ENCODE data around the gene CARMIL1. TPM values are rescaled to one million over a fixed set of nuclear protein-coding genes. Genes with fewer than 3 reads are reported as not detected.

Gene CARMIL1
- polyA plus RNA-seq, 2 donors, result 6.9 to 9.5 TPM

DNA sequence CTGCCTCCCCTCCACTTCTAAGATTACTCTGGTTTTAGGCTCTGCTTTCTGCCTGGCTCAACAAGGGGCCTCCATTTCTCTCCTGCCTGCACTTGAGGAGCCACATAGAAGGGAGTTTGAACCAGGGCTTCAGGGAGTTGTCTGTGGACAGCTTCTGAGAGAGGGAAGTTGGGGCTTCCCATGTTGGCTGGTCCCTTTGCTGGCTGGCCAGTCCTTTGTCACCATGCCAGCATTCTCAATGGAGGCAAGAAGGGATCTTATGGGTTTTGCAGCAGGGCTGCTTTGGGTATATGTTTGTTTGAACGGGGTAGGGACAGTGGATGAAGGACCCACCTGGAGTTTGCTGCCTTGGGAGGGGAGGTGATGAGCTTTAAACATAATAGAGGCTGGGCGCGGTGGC, 124.9 kb downstream of the CARMIL1 start:
- Histone ChIP-seq H3K4me1 (ENCODE audit: control insufficient read depth in 2 of 2, insufficient read depth in 2 of 2, low read length in 1 of 2) (no peaks in the 10 kb centered on the region), H3K9me3 (ENCODE audit: control insufficient read depth in 2 of 2, insufficient read depth in 1 of 2, low read depth in 1 of 2, low read length in 1 of 2) (no peaks in the 10 kb centered on the region), H3K36me3 (ENCODE audit: control insufficient read depth in 2 of 2, insufficient read depth in 2 of 2, low read length in 1 of 2) (no peaks in the 10 kb centered on the region), H3K27ac (ENCODE audit: low read depth in 2 of 2, low read length in 1 of 2) (no peak overlapping the region), H3K4me3 (ENCODE audit: low read depth in 1 of 2, low read length in 2 of 2) (no peak overlapping the region), H3K27me3 (ENCODE audit: control insufficient read depth in 1 of 2, insufficient read depth in 2 of 2, low read length in 2 of 2) (no peaks in the 10 kb centered on the region)
- 97 to 98% methylated on average over 3 of the region's 3 CpGs for WGBS, 2 donors

- H3K4me1 ChIP-seq (ENCODE audit: control insufficient read depth in 2 of 2, insufficient read depth in 2 of 2, low read length in 1 of 2), result no peaks in the 10 kb centered on the region
- no peaks in the 10 kb centered on the region for H3K27me3 ChIP-seq (ENCODE audit: control insufficient read depth in 1 of 2, insufficient read depth in 2 of 2, low read length in 2 of 2)
- H3K9me3 ChIP-seq (ENCODE audit: control insufficient read depth in 2 of 2, insufficient read depth in 1 of 2, low read depth in 1 of 2, low read length in 1 of 2), result no peaks in the 10 kb centered on the region
- H3K36me3 ChIP-seq (ENCODE audit: control insufficient read depth in 2 of 2, insufficient read depth in 2 of 2, low read length in 1 of 2), result no peaks in the 10 kb centered on the region
- H3K4me3 ChIP-seq (ENCODE audit: low read depth in 1 of 2, low read length in 2 of 2), result no peak overlapping the region
- H3K27ac ChIP-seq (ENCODE audit: low read depth in 2 of 2, low read length in 1 of 2), result peak overlapping the region in 1 of 2 donors; percentile 15
- 33 to 52% methylated on average over 8 of the region's 8 CpGs for WGBS, 2 donors
Observed at GRCh38 chr6:25404693-25405169, 125.6 kb downstream of the CARMIL1 start.

DNA sequence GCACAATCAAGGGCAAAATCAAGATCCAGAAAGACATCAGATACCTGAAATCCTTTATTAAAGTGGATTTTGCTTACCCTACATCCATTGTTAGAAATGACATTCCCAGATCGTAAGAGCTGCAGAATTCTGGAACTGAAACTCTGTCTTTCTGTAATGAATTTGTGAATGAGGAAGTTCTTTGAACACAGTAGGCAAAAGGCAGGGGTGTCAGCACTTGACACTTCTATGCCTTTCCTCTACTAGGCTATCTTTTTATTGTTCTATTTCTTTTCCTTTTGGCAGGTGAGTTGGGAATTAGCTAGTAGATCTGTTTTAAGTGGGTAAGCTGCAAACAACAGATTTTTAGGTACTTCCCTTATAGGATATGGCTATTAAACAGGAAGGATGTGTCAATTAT, 126.3 kb downstream of the CARMIL1 start:
- Histone ChIP-seq H3K27ac (ENCODE audit: low read depth in 2 of 2, low read length in 1 of 2) (no peak overlapping the region), H3K27me3 (ENCODE audit: control insufficient read depth in 1 of 2, insufficient read depth in 2 of 2, low read length in 2 of 2) (no peaks in the 10 kb centered on the region), H3K4me1 (ENCODE audit: control insufficient read depth in 2 of 2, insufficient read depth in 2 of 2, low read length in 1 of 2) (no peaks in the 10 kb centered on the region), H3K36me3 (ENCODE audit: control insufficient read depth in 2 of 2, insufficient read depth in 2 of 2, low read length in 1 of 2) (no peaks in the 10 kb centered on the region), H3K9me3 (ENCODE audit: control insufficient read depth in 2 of 2, insufficient read depth in 1 of 2, low read depth in 1 of 2, low read length in 1 of 2) (no peaks in the 10 kb centered on the region), H3K4me3 (ENCODE audit: low read depth in 1 of 2, low read length in 2 of 2) (no peak overlapping the region)
- WGBS, 2 donors, result 25 to 49% methylated on average over 1 of the region's 1 CpG

DNA sequence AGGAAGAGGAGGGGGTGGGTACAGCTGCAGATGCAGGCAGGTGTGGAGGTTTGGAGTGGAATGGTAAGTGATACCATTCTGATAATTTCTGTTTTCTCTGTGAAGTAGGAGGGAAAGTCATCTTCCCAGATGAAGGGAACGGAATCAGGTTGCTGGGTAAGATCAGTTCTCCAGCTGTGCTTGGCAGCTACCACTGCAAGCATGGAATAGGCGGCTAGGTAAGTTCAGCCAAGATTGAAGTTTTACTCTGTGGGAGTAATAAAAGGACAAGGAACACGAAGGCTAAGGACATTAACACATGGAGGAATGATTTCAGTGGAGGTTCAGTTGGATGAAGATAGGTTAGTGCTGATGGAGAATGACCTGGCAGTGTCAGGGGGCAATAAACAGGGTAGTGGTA, 128.3 kb downstream of the CARMIL1 start:
- 74 to 87% methylated on average over 3 of the region's 3 CpGs for WGBS, 2 donors
- Histone ChIP-seq H3K36me3 (ENCODE audit: control insufficient read depth in 2 of 2, insufficient read depth in 2 of 2, low read length in 1 of 2) (no peaks in the 10 kb centered on the region), H3K27ac (ENCODE audit: low read depth in 2 of 2, low read length in 1 of 2) (no peak overlapping the region), H3K4me3 (ENCODE audit: low read depth in 1 of 2, low read length in 2 of 2) (no peak overlapping the region), H3K27me3 (ENCODE audit: control insufficient read depth in 1 of 2, insufficient read depth in 2 of 2, low read length in 2 of 2) (no peaks in the 10 kb centered on the region), H3K4me1 (ENCODE audit: control insufficient read depth in 2 of 2, insufficient read depth in 2 of 2, low read length in 1 of 2) (no peaks in the 10 kb centered on the region), H3K9me3 (ENCODE audit: control insufficient read depth in 2 of 2, insufficient read depth in 1 of 2, low read depth in 1 of 2, low read length in 1 of 2) (no peaks in the 10 kb centered on the region)

DNA sequence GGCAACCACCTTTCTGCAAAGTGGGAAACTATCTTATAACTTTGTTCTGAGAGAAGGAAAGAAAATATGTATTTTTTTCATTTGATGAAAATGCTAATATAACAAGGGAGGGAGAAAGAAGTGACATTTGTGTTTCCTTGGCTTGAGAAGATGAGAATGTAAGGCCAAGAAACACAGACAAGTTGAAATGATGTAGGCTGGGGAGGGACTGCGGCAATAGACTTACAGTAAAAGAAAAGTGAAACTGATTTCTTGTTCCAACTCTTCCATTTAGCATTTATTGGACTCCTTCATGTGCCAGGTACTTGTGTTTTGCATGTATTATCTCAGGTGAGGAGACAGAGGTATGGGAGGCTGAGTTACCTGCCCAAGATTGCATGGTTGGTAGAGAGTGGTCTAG, 130.9 kb downstream of the CARMIL1 start:
- WGBS, 2 donors, result 64 to 82% methylated on average over 1 of the region's 1 CpG
- H3K36me3 ChIP-seq (ENCODE audit: control insufficient read depth in 2 of 2, insufficient read depth in 2 of 2, low read length in 1 of 2), result no peaks in the 10 kb centered on the region
- no peak overlapping the region for H3K27ac ChIP-seq (ENCODE audit: low read depth in 2 of 2, low read length in 1 of 2)

DNA sequence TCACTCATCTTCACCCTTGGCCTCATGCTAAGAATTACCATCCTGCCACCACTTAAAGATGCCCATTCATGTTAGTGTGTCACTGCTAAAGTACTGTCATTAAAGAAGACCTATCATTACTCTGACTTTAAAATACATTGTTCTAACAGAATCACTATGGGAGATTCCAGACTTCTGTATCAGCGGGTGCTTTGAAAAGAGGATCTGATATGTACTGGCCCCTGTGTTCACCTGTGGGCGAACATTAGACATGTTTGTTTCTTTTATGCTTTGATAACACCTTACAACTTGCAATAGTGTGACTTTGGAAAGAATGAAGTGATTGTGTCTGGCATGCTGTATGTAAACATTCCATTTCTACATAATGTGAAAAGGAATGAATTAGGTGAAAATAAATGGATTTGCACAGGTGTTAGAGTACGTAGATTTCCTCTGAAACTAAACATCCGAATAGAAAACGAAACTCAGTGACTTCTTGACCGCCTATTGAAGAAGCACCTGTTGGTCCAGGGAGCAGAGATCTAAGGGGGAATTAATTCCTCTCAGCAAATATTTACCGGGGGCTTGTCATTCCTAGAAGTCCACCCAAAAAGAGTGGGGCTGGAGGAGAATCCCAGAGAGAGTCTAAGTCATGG, 132.3 kb downstream of the CARMIL1 start:
- no peak overlapping the region for H3K4me3 ChIP-seq (ENCODE audit: low read depth in 1 of 2, low read length in 2 of 2)
- no peaks in the 10 kb centered on the region for H3K36me3 ChIP-seq (ENCODE audit: control insufficient read depth in 2 of 2, insufficient read depth in 2 of 2, low read length in 1 of 2)
- H3K9me3 ChIP-seq (ENCODE audit: control insufficient read depth in 2 of 2, insufficient read depth in 1 of 2, low read depth in 1 of 2, low read length in 1 of 2), result no peaks in the 10 kb centered on the region
- no peak overlapping the region for H3K27ac ChIP-seq (ENCODE audit: low read depth in 2 of 2, low read length in 1 of 2)
- peaks cover 0 to 2% of the 10 kb centered on the region in 2 donors for H3K4me1 ChIP-seq (ENCODE audit: control insufficient read depth in 2 of 2, insufficient read depth in 2 of 2, low read length in 1 of 2)
- peaks cover 0 to 2% of the 10 kb centered on the region in 2 donors for H3K27me3 ChIP-seq (ENCODE audit: control insufficient read depth in 1 of 2, insufficient read depth in 2 of 2, low read length in 2 of 2)
- 61 to 82% methylated on average over 7 of the region's 7 CpGs for WGBS, 2 donors

More for the DNA sequence above, 130.9 kb downstream of the CARMIL1 start:
- Histone ChIP-seq H3K4me3 (ENCODE audit: low read depth in 1 of 2, low read length in 2 of 2) (no peak overlapping the region), H3K27me3 (ENCODE audit: control insufficient read depth in 1 of 2, insufficient read depth in 2 of 2, low read length in 2 of 2) (peaks cover 0 to 2% of the 10 kb centered on the region in 2 donors), H3K9me3 (ENCODE audit: control insufficient read depth in 2 of 2, insufficient read depth in 1 of 2, low read depth in 1 of 2, low read length in 1 of 2) (no peaks in the 10 kb centered on the region), H3K4me1 (ENCODE audit: control insufficient read depth in 2 of 2, insufficient read depth in 2 of 2, low read length in 1 of 2) (no peaks in the 10 kb centered on the region)

GRCh38 chr6:25413207-25413905, 134.2 kb downstream of the CARMIL1 start:
- no peak overlapping the region for H3K27ac ChIP-seq (ENCODE audit: low read depth in 2 of 2, low read length in 1 of 2)
- peaks cover 0 to 2% of the 10 kb centered on the region in 2 donors for H3K27me3 ChIP-seq (ENCODE audit: control insufficient read depth in 1 of 2, insufficient read depth in 2 of 2, low read length in 2 of 2)
- no peaks in the 10 kb centered on the region for H3K36me3 ChIP-seq (ENCODE audit: control insufficient read depth in 2 of 2, insufficient read depth in 2 of 2, low read length in 1 of 2)
- H3K4me1 ChIP-seq (ENCODE audit: control insufficient read depth in 2 of 2, insufficient read depth in 2 of 2, low read length in 1 of 2), result peaks cover 0 to 2% of the 10 kb centered on the region in 2 donors
- no peaks in the 10 kb centered on the region for H3K9me3 ChIP-seq (ENCODE audit: control insufficient read depth in 2 of 2, insufficient read depth in 1 of 2, low read depth in 1 of 2, low read length in 1 of 2)
- 74 to 86% methylated on average over 1 of the region's 1 CpG for WGBS, 2 donors
- no peak overlapping the region for H3K4me3 ChIP-seq (ENCODE audit: low read depth in 1 of 2, low read length in 2 of 2)

DNA sequence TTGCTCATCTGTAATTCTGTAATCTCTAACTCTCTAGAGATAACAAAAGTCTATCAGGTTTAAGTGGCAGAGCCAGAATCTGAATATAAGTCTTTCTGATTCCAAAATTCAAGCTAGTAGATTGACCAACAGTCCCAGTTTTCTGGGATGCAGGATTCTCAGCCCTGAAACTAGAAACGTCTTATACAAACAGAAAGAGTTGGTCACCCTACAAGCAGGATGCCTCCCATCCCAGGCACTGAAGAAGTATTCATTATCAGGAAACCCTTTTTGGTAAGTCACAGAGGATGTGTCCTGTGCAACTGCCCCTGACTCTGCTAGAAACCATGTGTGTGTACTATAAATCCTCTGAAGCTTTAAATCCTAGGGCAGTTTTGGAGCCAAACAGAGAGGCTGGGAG, 135.0 kb downstream of the CARMIL1 start:
- Histone ChIP-seq H3K4me3 (ENCODE audit: low read depth in 1 of 2, low read length in 2 of 2) (no peak overlapping the region), H3K36me3 (ENCODE audit: control insufficient read depth in 2 of 2, insufficient read depth in 2 of 2, low read length in 1 of 2) (no peaks in the 10 kb centered on the region), H3K27ac (ENCODE audit: low read depth in 2 of 2, low read length in 1 of 2) (peak overlapping the region in 1 of 2 donors; percentile 9), H3K27me3 (ENCODE audit: control insufficient read depth in 1 of 2, insufficient read depth in 2 of 2, low read length in 2 of 2) (peaks cover 0 to 2% of the 10 kb centered on the region in 2 donors), H3K4me1 (ENCODE audit: control insufficient read depth in 2 of 2, insufficient read depth in 2 of 2, low read length in 1 of 2) (peaks cover 0 to 2% of the 10 kb centered on the region in 2 donors), H3K9me3 (ENCODE audit: control insufficient read depth in 2 of 2, insufficient read depth in 1 of 2, low read depth in 1 of 2, low read length in 1 of 2) (no peaks in the 10 kb centered on the region)
- 41 to 43% methylated on average over 1 of the region's 1 CpG for WGBS, 2 donors

GRCh38 chr6:25414755-25415154, 135.6 kb downstream of the CARMIL1 start:
- Histone ChIP-seq H3K27ac (ENCODE audit: low read depth in 2 of 2, low read length in 1 of 2) (no peak overlapping the region), H3K9me3 (ENCODE audit: control insufficient read depth in 2 of 2, insufficient read depth in 1 of 2, low read depth in 1 of 2, low read length in 1 of 2) (no peaks in the 10 kb centered on the region), H3K4me1 (ENCODE audit: control insufficient read depth in 2 of 2, insufficient read depth in 2 of 2, low read length in 1 of 2) (peaks cover 0 to 2% of the 10 kb centered on the region in 2 donors), H3K27me3 (ENCODE audit: control insufficient read depth in 1 of 2, insufficient read depth in 2 of 2, low read length in 2 of 2) (peaks cover 0 to 2% of the 10 kb centered on the region in 2 donors), H3K4me3 (ENCODE audit: low read depth in 1 of 2, low read length in 2 of 2) (no peak overlapping the region), H3K36me3 (ENCODE audit: control insufficient read depth in 2 of 2, insufficient read depth in 2 of 2, low read length in 1 of 2) (no peaks in the 10 kb centered on the region)

- WGBS, 2 donors, result 58 to 72% methylated on average over 2 of the region's 2 CpGs
- peaks cover 0 to 2% of the 10 kb centered on the region in 2 donors for H3K27me3 ChIP-seq (ENCODE audit: control insufficient read depth in 1 of 2, insufficient read depth in 2 of 2, low read length in 2 of 2)
- H3K36me3 ChIP-seq (ENCODE audit: control insufficient read depth in 2 of 2, insufficient read depth in 2 of 2, low read length in 1 of 2), result no peaks in the 10 kb centered on the region
- H3K4me3 ChIP-seq (ENCODE audit: low read depth in 1 of 2, low read length in 2 of 2), result no peak overlapping the region
- H3K9me3 ChIP-seq (ENCODE audit: control insufficient read depth in 2 of 2, insufficient read depth in 1 of 2, low read depth in 1 of 2, low read length in 1 of 2), result no peaks in the 10 kb centered on the region
- peaks cover 0 to 2% of the 10 kb centered on the region in 2 donors for H3K4me1 ChIP-seq (ENCODE audit: control insufficient read depth in 2 of 2, insufficient read depth in 2 of 2, low read length in 1 of 2)
- no peak overlapping the region for H3K27ac ChIP-seq (ENCODE audit: low read depth in 2 of 2, low read length in 1 of 2)
Observed at GRCh38 chr6:25415274-25415673, 136.1 kb downstream of the CARMIL1 start.

All from esophagus (tissue), 2 donors.